Measurements from ENCODE around the gene ADGRF5.

ADGRF5 gene

DNA sequence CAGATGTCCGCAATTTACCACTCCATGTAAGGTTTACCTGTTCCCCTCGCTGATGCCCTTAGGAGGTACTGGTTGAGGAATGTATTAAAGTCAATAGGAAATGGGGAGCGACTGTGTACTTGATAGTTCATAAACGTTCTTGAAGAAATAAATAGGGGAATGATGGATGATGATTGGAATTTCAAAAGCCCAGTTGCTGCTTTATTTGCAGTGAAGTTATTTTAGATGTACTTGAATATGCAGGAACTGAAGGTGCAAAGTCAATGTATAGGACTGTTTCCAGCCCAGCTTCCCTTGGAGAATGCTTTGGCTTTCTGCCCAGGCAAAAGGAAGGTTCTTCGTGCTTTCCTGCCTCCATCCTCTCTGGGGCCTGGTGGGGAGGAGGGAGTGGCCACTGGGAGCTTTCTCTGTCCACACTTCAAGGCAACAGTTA lies 19.8 kb downstream of the ADGRF5 start:
- Histone ChIP-seq H3K4me2 (no peak overlapping the region), H3K27ac (no peak overlapping the region), H4K20me1 (ENCODE audit: insufficient read depth) (no peaks in the 10 kb centered on the region), H2AFZ (ENCODE audit: low read depth) (no peak overlapping the region), H3K4me1 (ENCODE audit: low read depth, poor library complexity, severe bottlenecking) (no peaks in the 10 kb centered on the region), H3K36me3 (ENCODE audit: insufficient read depth) (no peaks in the 10 kb centered on the region), H3K79me2 (ENCODE audit: insufficient read depth, low read depth) (no peaks in the 10 kb centered on the region), H3K4me3 (IDR thresholded peaks at IDR 0.05; ENCODE audit: insufficient read depth, low read depth, low read length) (no peak overlapping the region), H3K27me3 (ENCODE audit: insufficient read depth, low read depth) (no peaks in the 10 kb centered on the region), H3K9ac (no peak overlapping the region)
- no peak for TF ChIP-seq CTCF (conservative IDR thresholded peaks at IDR 0.05; ENCODE audit: low read depth, low read length)

DNA sequence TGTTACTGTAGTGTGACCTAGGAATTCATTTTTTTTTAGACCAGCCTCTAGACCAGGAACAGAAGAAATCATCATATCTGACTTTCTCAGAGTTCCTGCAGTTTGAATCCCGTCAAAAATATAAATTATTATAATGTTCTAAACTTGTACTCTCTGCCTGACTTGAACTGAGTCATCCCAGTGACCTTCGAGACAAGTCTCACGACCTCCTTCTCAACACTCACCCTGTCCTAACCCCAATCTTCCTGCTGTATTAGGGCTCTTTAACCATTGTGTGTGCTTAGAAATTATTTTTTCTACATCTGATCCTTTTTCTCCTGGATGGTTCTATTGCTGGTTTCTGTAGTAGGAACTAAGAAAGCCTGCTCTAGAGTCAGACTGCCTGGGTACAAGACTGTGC lies 21.5 kb downstream of the ADGRF5 start:
- Histone ChIP-seq H2AFZ (ENCODE audit: low read depth) (no peak overlapping the region), H4K20me1 (ENCODE audit: insufficient read depth) (no peaks in the 10 kb centered on the region), H3K79me2 (ENCODE audit: insufficient read depth, low read depth) (no peaks in the 10 kb centered on the region), H3K4me1 (ENCODE audit: low read depth, poor library complexity, severe bottlenecking) (no peaks in the 10 kb centered on the region), H3K4me2 (no peak overlapping the region), H3K4me3 (IDR thresholded peaks at IDR 0.05; ENCODE audit: insufficient read depth, low read depth, low read length) (no peak overlapping the region), H3K9ac (no peak overlapping the region), H3K27ac (no peak overlapping the region), H3K27me3 (ENCODE audit: insufficient read depth, low read depth) (no peaks in the 10 kb centered on the region), H3K36me3 (ENCODE audit: insufficient read depth) (no peaks in the 10 kb centered on the region)
- no peak for TF ChIP-seq CTCF (conservative IDR thresholded peaks at IDR 0.05; ENCODE audit: low read depth, low read length)

DNA sequence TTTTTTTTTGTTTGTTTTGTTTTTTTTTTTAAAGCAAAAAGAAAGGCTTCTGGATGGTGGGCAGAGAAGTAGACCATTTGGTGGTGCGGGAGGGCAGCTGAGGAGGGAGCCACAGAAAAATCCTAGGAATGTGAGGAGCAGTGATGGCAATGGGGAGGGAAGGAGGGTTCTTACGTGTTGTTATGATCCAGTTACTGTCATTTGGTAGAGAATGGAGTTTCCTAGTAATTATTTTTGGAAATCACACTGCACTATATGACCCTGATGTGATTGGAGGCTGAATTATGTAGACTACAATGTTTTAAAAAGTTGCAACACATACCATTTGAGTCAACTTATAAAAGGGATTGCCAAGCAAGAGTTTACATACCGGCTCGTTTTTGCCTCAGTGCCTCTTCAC lies 22.1 kb downstream of the ADGRF5 start:
- Histone ChIP-seq H3K79me2 (ENCODE audit: insufficient read depth, low read depth) (no peaks in the 10 kb centered on the region), H4K20me1 (ENCODE audit: insufficient read depth) (no peaks in the 10 kb centered on the region), H3K27me3 (ENCODE audit: insufficient read depth, low read depth) (no peaks in the 10 kb centered on the region), H3K4me3 (IDR thresholded peaks at IDR 0.05; ENCODE audit: insufficient read depth, low read depth, low read length) (no peak overlapping the region), H3K27ac (no peak overlapping the region), H2AFZ (ENCODE audit: low read depth) (no peak overlapping the region), H3K4me2 (no peak overlapping the region), H3K9ac (no peak overlapping the region), H3K36me3 (ENCODE audit: insufficient read depth) (no peaks in the 10 kb centered on the region), H3K4me1 (ENCODE audit: low read depth, poor library complexity, severe bottlenecking) (no peaks in the 10 kb centered on the region)
- TF ChIP-seq CTCF (conservative IDR thresholded peaks at IDR 0.05; ENCODE audit: low read depth, low read length): no peak

DNA sequence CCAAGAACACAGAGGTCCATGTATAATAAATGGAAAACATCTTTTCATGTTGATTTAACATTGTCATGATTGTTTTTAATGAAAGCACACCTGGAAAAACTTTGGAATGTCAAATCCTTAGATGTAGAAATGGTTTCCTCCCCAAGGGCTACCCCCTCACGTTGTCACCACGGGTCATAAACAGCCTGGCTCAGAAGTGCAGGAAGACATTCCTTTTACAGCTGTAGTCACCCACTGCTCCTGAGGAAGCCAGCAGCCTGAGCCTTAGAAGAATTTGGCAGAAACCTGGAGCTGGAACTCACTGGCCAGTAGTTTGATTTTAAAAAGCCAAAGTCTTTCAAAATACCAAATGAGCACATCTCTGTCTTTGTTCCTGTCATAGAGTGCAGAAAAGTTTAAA lies 23.7 kb downstream of the ADGRF5 start:
- Histone ChIP-seq H2AFZ (ENCODE audit: low read depth) (no peak overlapping the region), H3K79me2 (ENCODE audit: insufficient read depth, low read depth) (no peaks in the 10 kb centered on the region), H3K27ac (no peak overlapping the region), H3K27me3 (ENCODE audit: insufficient read depth, low read depth) (no peaks in the 10 kb centered on the region), H3K4me2 (no peak overlapping the region), H3K36me3 (ENCODE audit: insufficient read depth) (no peaks in the 10 kb centered on the region), H3K9ac (no peak overlapping the region), H4K20me1 (ENCODE audit: insufficient read depth) (no peaks in the 10 kb centered on the region), H3K4me3 (IDR thresholded peaks at IDR 0.05; ENCODE audit: insufficient read depth, low read depth, low read length) (no peak overlapping the region), H3K4me1 (ENCODE audit: low read depth, poor library complexity, severe bottlenecking) (no peaks in the 10 kb centered on the region)
- TF ChIP-seq CTCF (conservative IDR thresholded peaks at IDR 0.05; ENCODE audit: low read depth, low read length): no peak

DNA sequence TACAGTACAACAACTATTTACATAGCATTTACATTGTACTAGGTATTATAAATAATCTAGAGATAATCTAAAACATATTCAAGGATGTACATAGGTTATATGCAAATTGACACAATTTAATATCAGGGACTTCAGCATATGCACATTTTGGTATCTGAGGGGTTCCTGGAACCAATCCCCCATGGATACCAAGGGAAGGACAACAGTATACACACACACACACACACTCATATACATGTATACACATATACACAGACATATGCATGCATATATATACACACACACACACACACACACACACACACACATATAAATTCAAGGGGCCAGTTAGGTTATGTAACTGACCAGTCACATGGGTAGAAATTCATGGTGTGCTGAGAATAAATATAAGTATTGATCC lies 24.9 kb downstream of the ADGRF5 start:
- Histone ChIP-seq H3K4me1 (ENCODE audit: low read depth, poor library complexity, severe bottlenecking) (no peaks in the 10 kb centered on the region), H3K4me2 (no peak overlapping the region), H3K27ac (no peak overlapping the region), H3K79me2 (ENCODE audit: insufficient read depth, low read depth) (no peaks in the 10 kb centered on the region), H3K27me3 (ENCODE audit: insufficient read depth, low read depth) (no peaks in the 10 kb centered on the region), H3K36me3 (ENCODE audit: insufficient read depth) (no peaks in the 10 kb centered on the region), H4K20me1 (ENCODE audit: insufficient read depth) (no peaks in the 10 kb centered on the region), H3K9ac (no peak overlapping the region), H2AFZ (ENCODE audit: low read depth) (no peak overlapping the region), H3K4me3 (IDR thresholded peaks at IDR 0.05; ENCODE audit: insufficient read depth, low read depth, low read length) (no peak overlapping the region)
- no peak for TF ChIP-seq CTCF (conservative IDR thresholded peaks at IDR 0.05; ENCODE audit: low read depth, low read length)
